ENCODE measurements around the gene NR1H3.

Gene NR1H3

GRCh38 chr11:47285969-47286770, 28.4 kb downstream of the NR1H3 start:
- Histone ChIP-seq H3K4me3 (ENCODE audit: low read depth in 1 of 2, low read length in 2 of 2) (no peak overlapping the region), H3K4me1 (ENCODE audit: control insufficient read depth in 1 of 2, insufficient read depth in 2 of 2, low read length in 2 of 2) (no peaks in the 10 kb centered on the region), H3K36me3 (ENCODE audit: control insufficient read depth in 1 of 2, insufficient read depth in 2 of 2, low read length in 2 of 2) (peaks cover 60 to 90% of the 10 kb centered on the region in 2 donors), H3K9me3 (ENCODE audit: control insufficient read depth in 1 of 2, low read length in 2 of 2) (no peaks in the 10 kb centered on the region), H3K27me3 (ENCODE audit: low read depth, low read length) (no peaks in the 10 kb centered on the region), H3K27ac (ENCODE audit: low read length) (no peak overlapping the region)

- H3K4me3 ChIP-seq (ENCODE audit: low read depth in 1 of 2, low read length in 2 of 2): no peak overlapping the region
- peaks cover 63 to 91% of the 10 kb centered on the region in 2 donors for H3K36me3 ChIP-seq (ENCODE audit: control insufficient read depth in 1 of 2, insufficient read depth in 2 of 2, low read length in 2 of 2)
- H3K9me3 ChIP-seq (ENCODE audit: control insufficient read depth in 1 of 2, low read length in 2 of 2): no peaks in the 10 kb centered on the region
- no peaks in the 10 kb centered on the region for H3K27me3 ChIP-seq (ENCODE audit: low read depth, low read length)
- no peak overlapping the region for H3K27ac ChIP-seq (ENCODE audit: low read length)
- no peaks in the 10 kb centered on the region for H3K4me1 ChIP-seq (ENCODE audit: control insufficient read depth in 1 of 2, insufficient read depth in 2 of 2, low read length in 2 of 2)
Observed at GRCh38 chr11:47288066-47288465, 30.3 kb downstream of the NR1H3 start.

GRCh38 chr11:47289856-47290255, 32.1 kb downstream of the NR1H3 start:
- H3K4me3 ChIP-seq (ENCODE audit: low read depth in 1 of 2, low read length in 2 of 2): no peak overlapping the region
- no peaks in the 10 kb centered on the region for H3K9me3 ChIP-seq (ENCODE audit: control insufficient read depth in 1 of 2, low read length in 2 of 2)
- H3K27me3 ChIP-seq (ENCODE audit: low read depth, low read length): no peaks in the 10 kb centered on the region
- H3K27ac ChIP-seq (ENCODE audit: low read length): no peak overlapping the region
- no peaks in the 10 kb centered on the region for H3K4me1 ChIP-seq (ENCODE audit: control insufficient read depth in 1 of 2, insufficient read depth in 2 of 2, low read length in 2 of 2)
- peaks cover 55 to 89% of the 10 kb centered on the region in 2 donors for H3K36me3 ChIP-seq (ENCODE audit: control insufficient read depth in 1 of 2, insufficient read depth in 2 of 2, low read length in 2 of 2)

GRCh38 chr11:47295385-47295784, 37.6 kb downstream of the NR1H3 start:
- H3K4me1 ChIP-seq (ENCODE audit: control insufficient read depth in 1 of 2, insufficient read depth in 2 of 2, low read length in 2 of 2): no peaks in the 10 kb centered on the region
- no peak overlapping the region for H3K4me3 ChIP-seq (ENCODE audit: low read depth in 1 of 2, low read length in 2 of 2)
- no peak overlapping the region for H3K27ac ChIP-seq (ENCODE audit: low read length)
- H3K36me3 ChIP-seq (ENCODE audit: control insufficient read depth in 1 of 2, insufficient read depth in 2 of 2, low read length in 2 of 2): peaks cover 47 to 84% of the 10 kb centered on the region in 2 donors
- H3K9me3 ChIP-seq (ENCODE audit: control insufficient read depth in 1 of 2, low read length in 2 of 2): peaks cover 0 to 14% of the 10 kb centered on the region in 2 donors
- H3K27me3 ChIP-seq (ENCODE audit: low read depth, low read length): no peaks in the 10 kb centered on the region

GRCh38 chr11:47296045-47296444, 38.2 kb downstream of the NR1H3 start:
- H3K9me3 ChIP-seq (ENCODE audit: control insufficient read depth in 1 of 2, low read length in 2 of 2): peaks cover 0 to 14% of the 10 kb centered on the region in 2 donors
- no peaks in the 10 kb centered on the region for H3K27me3 ChIP-seq (ENCODE audit: low read depth, low read length)
- peaks cover 45 to 83% of the 10 kb centered on the region in 2 donors for H3K36me3 ChIP-seq (ENCODE audit: control insufficient read depth in 1 of 2, insufficient read depth in 2 of 2, low read length in 2 of 2)
- no peak overlapping the region for H3K27ac ChIP-seq (ENCODE audit: low read length)
- no peak overlapping the region for H3K4me3 ChIP-seq (ENCODE audit: low read depth in 1 of 2, low read length in 2 of 2)
- H3K4me1 ChIP-seq (ENCODE audit: control insufficient read depth in 1 of 2, insufficient read depth in 2 of 2, low read length in 2 of 2): no peaks in the 10 kb centered on the region

GRCh38 chr11:47299078-47299477, 41.3 kb downstream of the NR1H3 start:
- Histone ChIP-seq H3K27ac (ENCODE audit: low read length) (no peak overlapping the region), H3K27me3 (ENCODE audit: low read depth, low read length) (no peaks in the 10 kb centered on the region), H3K9me3 (ENCODE audit: control insufficient read depth in 1 of 2, low read length in 2 of 2) (peaks cover 0 to 22% of the 10 kb centered on the region in 2 donors), H3K4me3 (ENCODE audit: low read depth in 1 of 2, low read length in 2 of 2) (no peak overlapping the region), H3K4me1 (ENCODE audit: control insufficient read depth in 1 of 2, insufficient read depth in 2 of 2, low read length in 2 of 2) (no peaks in the 10 kb centered on the region), H3K36me3 (ENCODE audit: control insufficient read depth in 1 of 2, insufficient read depth in 2 of 2, low read length in 2 of 2) (peaks cover 39 to 87% of the 10 kb centered on the region in 2 donors)

GRCh38 chr11:47302853-47303252, 45.1 kb downstream of the NR1H3 start:
- Histone ChIP-seq H3K9me3 (ENCODE audit: control insufficient read depth in 1 of 2, low read length in 2 of 2) (peaks cover 0 to 22% of the 10 kb centered on the region in 2 donors), H3K27me3 (ENCODE audit: low read depth, low read length) (no peaks in the 10 kb centered on the region), H3K4me3 (ENCODE audit: low read depth in 1 of 2, low read length in 2 of 2) (no peak overlapping the region), H3K4me1 (ENCODE audit: control insufficient read depth in 1 of 2, insufficient read depth in 2 of 2, low read length in 2 of 2) (no peaks in the 10 kb centered on the region), H3K36me3 (ENCODE audit: control insufficient read depth in 1 of 2, insufficient read depth in 2 of 2, low read length in 2 of 2) (peaks cover 45 to 93% of the 10 kb centered on the region in 2 donors), H3K27ac (ENCODE audit: low read length) (no peak overlapping the region)

- Histone ChIP-seq H3K4me1 (ENCODE audit: control insufficient read depth in 1 of 2, insufficient read depth in 2 of 2, low read length in 2 of 2) (no peaks in the 10 kb centered on the region), H3K27me3 (ENCODE audit: low read depth, low read length) (no peaks in the 10 kb centered on the region), H3K9me3 (ENCODE audit: control insufficient read depth in 1 of 2, low read length in 2 of 2) (peaks cover 0 to 9% of the 10 kb centered on the region in 2 donors), H3K4me3 (ENCODE audit: low read depth in 1 of 2, low read length in 2 of 2) (no peak overlapping the region), H3K36me3 (ENCODE audit: control insufficient read depth in 1 of 2, insufficient read depth in 2 of 2, low read length in 2 of 2) (peaks cover 54 to 95% of the 10 kb centered on the region in 2 donors), H3K27ac (ENCODE audit: low read length) (no peak overlapping the region)
Observed at GRCh38 chr11:47305734-47306483, 48.1 kb downstream of the NR1H3 start.

- Histone ChIP-seq H3K27me3 (ENCODE audit: low read depth, low read length) (no peaks in the 10 kb centered on the region), H3K27ac (ENCODE audit: low read length) (no peak overlapping the region), H3K36me3 (ENCODE audit: control insufficient read depth in 1 of 2, insufficient read depth in 2 of 2, low read length in 2 of 2) (peaks cover 60 to 95% of the 10 kb centered on the region in 2 donors)
Observed at GRCh38 chr11:47306484-47306844, 48.7 kb downstream of the NR1H3 start.

GRCh38 chr11:47308050-47308823, 50.4 kb downstream of the NR1H3 start:
- H3K27me3 ChIP-seq (ENCODE audit: low read depth, low read length): no peaks in the 10 kb centered on the region
- H3K36me3 ChIP-seq (ENCODE audit: control insufficient read depth in 1 of 2, insufficient read depth in 2 of 2, low read length in 2 of 2): peaks cover 56 to 89% of the 10 kb centered on the region in 2 donors
- no peak overlapping the region for H3K27ac ChIP-seq (ENCODE audit: low read length)
- H3K9me3 ChIP-seq (ENCODE audit: control insufficient read depth in 1 of 2, low read length in 2 of 2): peaks cover 0 to under 1% of the 10 kb centered on the region in 2 donors
- H3K4me3 ChIP-seq (ENCODE audit: low read depth in 1 of 2, low read length in 2 of 2): no peak overlapping the region
- H3K4me1 ChIP-seq (ENCODE audit: control insufficient read depth in 1 of 2, insufficient read depth in 2 of 2, low read length in 2 of 2): no peaks in the 10 kb centered on the region

More at GRCh38 chr11:47306484-47306844, 48.7 kb downstream of the NR1H3 start:
- no peaks in the 10 kb centered on the region for H3K4me1 ChIP-seq (ENCODE audit: control insufficient read depth in 1 of 2, insufficient read depth in 2 of 2, low read length in 2 of 2)
- H3K4me3 ChIP-seq (ENCODE audit: low read depth in 1 of 2, low read length in 2 of 2): no peak overlapping the region
- peaks cover 0 to 9% of the 10 kb centered on the region in 2 donors for H3K9me3 ChIP-seq (ENCODE audit: control insufficient read depth in 1 of 2, low read length in 2 of 2)

GRCh38 chr11:47314992-47315391, 57.2 kb downstream of the NR1H3 start:
- Histone ChIP-seq H3K4me3 (ENCODE audit: low read depth in 1 of 2, low read length in 2 of 2) (no peak overlapping the region), H3K4me1 (ENCODE audit: control insufficient read depth in 1 of 2, insufficient read depth in 2 of 2, low read length in 2 of 2) (no peaks in the 10 kb centered on the region), H3K36me3 (ENCODE audit: control insufficient read depth in 1 of 2, insufficient read depth in 2 of 2, low read length in 2 of 2) (peaks cover 33 to 53% of the 10 kb centered on the region in 2 donors), H3K9me3 (ENCODE audit: control insufficient read depth in 1 of 2, low read length in 2 of 2) (no peaks in the 10 kb centered on the region), H3K27me3 (ENCODE audit: low read depth, low read length) (no peaks in the 10 kb centered on the region), H3K27ac (ENCODE audit: low read length) (no peak overlapping the region)

Data from muscle layer of duodenum (tissue), 2 donors.